ENCODE results near the gene PIGS. TPM values are rescaled to one million over a fixed set of nuclear protein-coding genes. Genes with fewer than 3 reads are reported as not detected.

Gene PIGS
- total RNA-seq, 4 donors from 2014 or later = 34.9 to 86.7 (median 46.9) TPM

- TF ChIP-seq CTCF (IDR thresholded peaks at IDR 0.05; ENCODE audit: low read depth) = no peak
Observed at GRCh38 chr17:28555022-28555421, 16.3 kb downstream of the PIGS start.

DNA sequence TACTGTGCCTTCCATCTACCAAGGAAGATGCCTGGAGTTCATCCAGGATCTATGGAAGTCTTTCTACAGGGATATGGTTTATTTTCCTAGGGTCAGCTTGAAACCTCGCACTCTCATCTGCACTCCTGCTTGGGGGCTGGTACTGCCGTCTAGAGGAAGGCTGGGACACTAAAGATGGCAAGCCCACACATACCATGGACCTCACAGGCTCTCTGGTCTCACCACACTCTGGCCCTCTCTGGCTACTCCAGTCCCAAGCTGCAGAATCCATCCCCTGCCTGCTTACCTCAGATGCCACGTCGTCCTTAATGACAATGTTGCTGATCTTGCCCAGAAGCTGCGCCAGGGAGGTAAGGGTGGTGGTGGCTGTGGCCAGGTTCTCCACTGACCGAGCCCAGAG lies 16.8 kb downstream of the PIGS start:
- TF ChIP-seq CTCF (IDR thresholded peaks at IDR 0.05; ENCODE audit: low read depth) = no peak

DNA sequence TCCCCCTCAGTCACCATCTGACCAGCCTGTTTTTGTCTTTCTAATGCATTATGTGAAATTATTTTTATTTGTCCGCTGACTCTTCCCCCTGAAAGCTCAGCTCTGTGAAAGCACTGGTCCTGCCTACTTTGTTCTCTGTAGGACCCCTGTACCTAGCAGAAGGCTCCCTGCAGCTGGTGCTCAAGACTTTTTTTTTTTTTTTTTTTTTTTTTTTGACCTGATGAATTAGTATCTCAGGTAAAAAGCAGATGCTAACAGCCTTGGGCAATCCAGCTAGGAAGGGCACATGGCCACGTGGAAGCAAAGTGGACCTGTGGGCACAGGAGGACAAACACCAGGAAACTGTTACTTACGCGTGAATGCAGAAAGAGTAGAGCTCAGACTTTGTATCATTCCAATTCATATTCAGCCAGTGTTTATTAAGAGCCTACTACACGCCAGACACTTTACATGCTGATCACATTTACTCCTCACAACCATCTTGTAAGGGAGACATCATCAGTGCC lies 18.3 kb downstream of the PIGS start:
- TF ChIP-seq CTCF (IDR thresholded peaks at IDR 0.05; ENCODE audit: low read depth) = no peak

GRCh38 chr17:28552176-28552999 lies 18.9 kb downstream of the PIGS start, which contains the start of gene UNC119:
TSS of gene UNC119 (minus strand) at chr17:28552624. CDS start at chr17:28552557, 67 bp downstream.
- TF ChIP-seq CTCF (IDR thresholded peaks at IDR 0.05; ENCODE audit: low read depth) = no peak

- no peak for TF ChIP-seq CTCF (IDR thresholded peaks at IDR 0.05; ENCODE audit: low read depth)
Observed at GRCh38 chr17:28551421-28552175, 19.7 kb downstream of the PIGS start.

GRCh38 chr17:28550858-28551257 lies 20.5 kb downstream of the PIGS start:
- TF ChIP-seq CTCF (IDR thresholded peaks at IDR 0.05; ENCODE audit: low read depth) = no peak

Measured in subcutaneous adipose tissue (tissue), 4 donors.